ENCODE results near the gene CORO6.
"Not testable (repeated sequence)": the region's sequence is repeated elsewhere in the genome, so short reads cannot be mapped to it uniquely, and the experiment has no call there.

CORO6 gene

DNA sequence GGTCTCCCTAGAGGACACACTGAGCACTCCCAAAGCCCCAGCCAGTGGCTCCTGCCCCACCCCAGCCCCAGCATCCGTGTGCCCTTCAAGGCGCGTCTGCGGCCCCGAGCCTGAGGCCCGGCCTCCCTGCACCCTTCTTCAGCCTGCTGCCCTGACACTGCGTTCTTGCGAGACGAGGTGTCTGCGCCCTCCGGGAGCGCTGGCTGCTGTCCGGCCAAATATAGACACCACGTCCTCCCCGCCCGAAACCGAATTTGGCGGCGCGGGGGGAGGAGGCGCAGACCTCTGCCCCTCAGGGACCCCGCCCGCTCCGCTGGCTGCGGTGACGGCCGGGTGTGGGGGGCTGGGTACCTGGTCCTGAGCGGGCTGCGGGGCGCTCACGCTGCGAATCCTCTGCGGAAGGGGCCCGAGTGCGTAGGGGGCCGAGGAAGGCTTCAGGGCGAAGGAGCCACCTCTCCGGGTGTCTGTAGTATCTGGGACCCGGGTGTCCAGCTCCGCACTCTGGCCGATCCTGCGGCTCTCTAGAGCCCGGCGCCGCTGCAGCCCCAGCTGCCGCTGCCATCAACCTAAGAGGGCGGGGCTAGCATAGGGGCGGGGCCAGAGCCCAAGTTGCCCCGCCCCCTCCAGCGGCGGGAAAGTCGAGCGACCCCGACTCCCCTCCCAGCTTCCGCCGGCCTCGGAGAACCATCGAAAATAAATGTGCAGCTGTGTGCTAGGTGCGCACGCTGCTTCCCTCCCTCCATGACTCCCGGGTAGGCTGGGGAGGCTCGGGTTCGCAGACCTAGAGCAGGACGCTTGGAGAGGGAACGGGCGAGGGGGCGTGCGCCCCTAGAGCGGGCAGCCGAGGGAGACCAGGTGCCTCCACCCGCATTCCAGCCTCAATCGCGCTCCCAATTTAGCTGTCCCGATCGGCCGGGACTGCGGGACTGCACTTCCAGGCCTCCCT, at the start of gene CORO6:
Gene CORO6 (minus strand): TSS at position 576 of the 946 bp plus-strand sequence. CDS start 1,491 bp downstream, outside the sequence.
- no peak for DNase-seq

DNA sequence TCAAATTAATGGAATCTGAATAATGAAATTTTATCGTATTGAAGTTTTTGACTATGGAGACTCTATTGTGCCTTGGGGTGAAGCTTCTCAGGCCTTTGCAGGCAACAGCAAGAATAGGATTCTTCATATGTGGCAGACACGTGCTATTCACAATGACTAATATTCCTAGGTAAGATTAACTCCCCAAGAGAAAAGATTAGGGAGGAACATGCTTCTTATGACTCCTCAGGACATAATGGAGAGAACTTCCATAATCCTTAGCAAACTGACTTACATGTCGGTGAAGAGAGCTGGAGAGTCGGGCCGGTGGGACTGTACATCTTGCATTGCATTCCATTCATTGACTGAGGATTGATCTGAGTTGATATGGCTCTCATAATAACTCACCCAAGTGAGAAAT, 48.9 kb upstream of the CORO6 start:
- no peak for DNase-seq

DNA sequence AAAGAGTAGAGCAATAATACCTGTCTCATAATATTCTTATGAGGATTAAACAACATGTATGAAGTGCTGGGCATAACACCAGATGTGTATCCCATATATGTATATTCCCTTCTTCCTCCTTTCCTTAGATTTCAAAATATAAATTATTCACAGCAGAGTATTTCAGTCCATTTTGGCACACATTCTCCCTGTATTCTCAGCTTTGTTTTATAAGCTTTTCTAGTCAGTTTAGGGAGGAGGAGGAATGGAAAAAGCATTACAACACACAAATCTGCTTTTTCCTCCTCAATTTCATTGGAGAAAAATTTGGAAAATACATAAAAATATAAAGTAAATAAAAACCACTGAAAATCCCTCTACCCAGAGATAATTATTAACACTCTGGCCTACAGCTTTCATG, 46.6 kb upstream of the CORO6 start:
- no peak for DNase-seq

DNA sequence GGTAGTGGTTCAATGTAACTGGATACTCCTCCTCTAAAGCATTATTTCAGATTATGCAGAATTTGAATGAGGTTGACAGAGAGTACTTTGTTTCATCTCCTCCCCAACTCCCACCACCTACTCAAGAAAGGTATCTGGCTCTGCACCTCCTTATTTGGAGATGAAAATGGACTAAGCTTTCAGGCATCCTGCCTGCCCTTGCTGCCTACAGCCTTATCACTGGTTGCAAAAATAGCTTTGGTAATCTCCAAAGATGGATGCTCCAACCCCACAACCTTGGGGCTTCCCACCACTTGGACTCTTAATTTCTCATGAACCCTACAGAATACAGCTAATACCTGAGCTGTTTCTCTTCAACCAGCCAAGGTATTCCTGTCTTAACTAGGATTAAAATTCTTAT, 45.3 kb upstream of the CORO6 start:
- no peak for DNase-seq

DNA sequence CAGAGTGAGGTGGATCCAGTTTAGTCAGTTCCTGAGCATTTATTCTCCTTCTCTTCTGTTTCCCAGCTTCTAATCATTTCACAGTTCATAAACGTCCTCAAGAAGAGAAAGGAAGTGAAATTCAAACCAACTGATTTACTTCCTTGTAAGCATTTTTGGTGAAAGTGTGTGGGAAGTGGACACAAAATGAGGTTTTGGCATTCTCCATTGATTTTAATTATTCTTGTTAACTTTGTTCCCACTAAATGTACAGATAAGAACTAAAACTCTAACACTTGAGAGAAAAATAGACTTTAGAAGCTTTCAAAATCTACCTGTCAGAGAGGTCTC, 42.7 kb upstream of the CORO6 start:
- no peak for DNase-seq

DNA sequence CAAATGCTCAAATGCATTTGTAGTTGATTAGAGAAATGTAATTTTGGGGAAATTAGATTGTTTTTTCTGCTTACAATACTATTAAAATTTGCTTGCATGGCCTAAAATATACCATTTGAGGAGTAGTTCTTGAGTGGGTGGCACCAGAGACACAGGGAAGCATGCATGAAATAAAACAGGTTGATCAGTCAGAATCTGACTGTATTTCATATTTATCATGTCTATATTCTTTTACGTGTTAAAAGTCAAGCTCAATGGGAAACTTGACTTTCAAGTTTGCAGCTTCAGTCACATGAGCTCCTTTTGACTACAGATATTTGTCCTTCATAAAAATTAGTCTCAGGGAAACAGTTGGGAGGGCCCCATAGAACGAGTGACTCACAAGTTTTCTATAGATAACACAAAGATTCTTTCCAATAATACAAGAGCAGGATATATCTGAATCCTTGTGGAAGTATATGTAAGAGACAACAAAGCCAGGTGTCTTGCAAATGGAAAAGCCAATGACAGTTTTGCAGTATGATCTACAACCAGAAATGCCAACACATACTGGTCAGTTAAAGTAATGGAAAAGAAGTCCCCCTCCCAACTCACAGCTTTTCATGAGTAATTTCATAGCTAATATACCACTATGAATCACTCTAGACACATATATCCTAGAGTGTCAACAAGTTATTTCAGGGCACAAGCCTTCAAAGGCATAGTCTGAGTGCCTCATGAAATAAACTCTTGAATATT, 42.2 kb upstream of the CORO6 start:
- DNase-seq = no peak

DNA sequence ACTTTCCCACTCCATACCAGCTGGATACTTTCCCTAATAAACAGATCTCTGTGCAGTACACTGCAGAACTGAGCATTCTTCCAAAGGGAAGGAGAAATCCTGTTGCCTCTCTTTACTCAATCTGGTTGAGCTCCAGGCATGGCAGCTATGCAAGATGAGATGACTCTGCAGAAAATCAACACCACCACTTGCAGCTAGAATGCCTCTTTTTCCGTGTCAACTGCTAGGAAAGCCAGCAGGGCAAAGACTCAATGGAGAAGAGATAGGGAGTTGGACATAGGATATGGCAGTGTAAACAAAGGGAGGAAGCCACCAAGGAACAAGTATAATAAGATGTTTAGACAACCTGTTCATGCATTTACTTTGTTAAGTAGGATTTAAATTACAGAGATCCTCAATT, 40.4 kb upstream of the CORO6 start:
- no peak for DNase-seq

DNA sequence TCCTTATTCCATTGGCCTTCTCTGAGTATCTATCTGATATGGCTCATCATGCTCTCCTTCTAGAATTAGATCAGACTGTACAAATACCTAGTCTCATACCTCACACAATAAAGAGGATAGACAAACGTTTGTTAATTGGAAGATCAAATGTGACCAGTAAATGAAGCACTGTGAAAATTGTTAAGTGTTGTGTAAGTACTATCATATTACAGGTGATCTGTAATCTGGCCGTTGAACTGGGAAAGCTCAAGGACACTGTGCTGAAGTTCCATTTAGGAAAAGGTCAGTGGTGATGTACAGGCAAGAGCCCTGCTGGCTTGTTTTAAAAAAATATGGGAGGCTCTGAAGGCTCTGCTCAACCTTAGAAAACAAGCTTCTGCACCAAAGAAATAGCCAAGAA, 38.5 kb upstream of the CORO6 start:
- no peak for DNase-seq

DNA sequence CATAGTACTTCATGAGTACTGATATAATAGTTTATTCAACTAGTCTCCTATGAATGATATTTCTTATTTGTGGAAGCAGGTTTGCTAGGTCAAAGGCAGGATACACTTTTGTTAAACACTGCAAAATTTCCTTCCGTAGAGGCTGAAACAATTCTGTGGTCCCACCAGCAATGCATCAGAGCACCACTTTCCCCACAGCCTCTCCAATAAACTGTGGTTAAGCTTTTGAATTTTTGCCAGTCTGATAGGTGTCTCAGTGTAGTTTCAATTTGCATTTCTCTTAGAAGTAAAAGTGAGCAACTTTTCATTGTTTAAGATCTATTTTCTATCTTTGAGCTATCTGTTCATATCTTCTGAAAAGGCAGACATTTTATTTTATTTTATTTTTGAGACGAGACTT, 36.4 kb upstream of the CORO6 start:
- no peak for DNase-seq

DNA sequence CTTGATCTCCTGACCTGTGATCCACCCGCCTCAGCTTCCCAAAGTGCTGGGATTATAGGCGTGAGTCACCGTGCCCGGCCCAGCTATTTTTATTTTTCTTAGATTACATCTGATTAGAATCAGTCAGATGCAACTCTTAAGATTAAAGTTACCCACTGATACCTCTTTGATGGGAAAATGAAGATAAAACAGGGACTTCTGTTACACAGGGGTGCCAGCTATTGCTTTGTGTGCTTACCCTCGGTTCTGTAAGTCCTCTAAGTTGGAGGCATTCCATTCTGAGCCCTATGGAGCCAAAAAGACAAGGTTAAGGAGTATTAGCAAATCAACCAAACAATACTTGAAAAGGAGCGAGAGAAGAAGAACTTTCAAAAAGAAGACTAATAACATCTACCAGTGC, 32.6 kb upstream of the CORO6 start:
- DNase-seq = no peak

DNA sequence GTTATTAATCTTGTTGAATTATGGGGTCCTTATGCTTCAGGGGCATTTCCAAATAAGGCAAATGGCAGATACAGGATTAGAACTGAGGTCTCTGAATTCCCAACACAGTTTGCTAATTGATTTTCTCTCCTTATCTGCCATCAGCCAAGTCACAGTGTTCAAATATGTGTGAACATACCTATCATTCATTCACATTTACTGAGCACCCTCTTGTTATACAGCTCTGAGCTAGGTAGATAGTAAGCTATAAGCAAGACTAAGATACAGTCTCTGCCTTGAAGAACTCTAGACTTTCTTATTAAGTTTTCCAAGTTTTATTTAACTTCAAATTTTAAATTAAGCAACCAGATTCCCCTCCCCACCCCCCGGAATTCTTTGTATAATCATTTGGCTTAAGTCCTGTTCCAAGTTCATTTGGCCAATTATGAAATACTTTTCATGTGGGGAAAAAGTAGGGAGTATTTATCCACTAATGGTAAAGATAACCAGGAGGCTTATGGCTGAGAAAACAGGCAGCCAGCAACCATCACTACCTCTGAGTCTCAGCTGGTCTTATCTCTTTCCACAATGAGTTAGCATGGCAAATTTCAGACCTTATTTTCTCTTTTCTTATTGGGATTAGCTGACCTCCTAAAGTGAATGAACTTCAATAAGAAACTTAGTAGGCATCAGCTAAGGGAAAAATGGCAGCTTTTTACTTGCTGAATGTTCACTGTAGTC, 31.4 kb upstream of the CORO6 start:
- no peak for DNase-seq

DNA sequence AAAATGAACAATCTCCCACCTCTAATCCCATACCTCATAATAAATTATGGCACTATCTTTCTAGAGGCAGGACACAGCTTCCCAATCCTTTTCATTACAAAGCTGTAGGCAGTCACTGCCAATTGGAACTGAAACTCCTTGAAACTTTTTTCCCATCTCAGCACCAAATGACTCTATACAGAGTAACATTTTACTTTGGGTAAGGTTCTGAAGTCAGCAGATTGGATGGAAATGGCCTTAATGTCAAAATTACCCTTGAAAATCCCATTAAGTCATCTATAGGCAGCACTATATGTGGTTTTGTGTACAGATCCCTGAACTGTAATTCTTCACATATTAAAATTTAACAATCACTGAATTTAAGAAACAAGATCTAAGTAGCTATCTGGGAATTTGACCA, 30.3 kb upstream of the CORO6 start:
- no peak for DNase-seq

DNA sequence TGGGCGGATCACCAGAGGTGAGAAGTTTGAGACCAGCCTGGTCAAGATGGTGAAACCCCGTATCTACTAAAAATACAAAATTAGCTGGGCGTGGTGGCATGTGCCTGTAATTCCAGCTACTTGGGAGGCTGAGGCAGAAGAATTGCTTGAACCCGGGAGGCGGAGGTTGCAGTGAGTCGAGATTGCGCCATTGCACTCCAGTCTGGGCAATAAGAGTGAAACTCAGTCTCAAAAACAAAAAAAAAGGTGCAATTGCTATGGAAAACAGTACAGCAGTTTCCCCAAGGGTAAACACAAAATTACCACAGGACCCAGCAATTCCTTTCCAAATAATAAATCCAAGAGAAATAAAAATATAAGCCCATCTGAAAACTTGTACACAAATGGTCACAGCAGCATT, 29.2 kb upstream of the CORO6 start:
- DNase-seq = not testable (repeated sequence)

DNA sequence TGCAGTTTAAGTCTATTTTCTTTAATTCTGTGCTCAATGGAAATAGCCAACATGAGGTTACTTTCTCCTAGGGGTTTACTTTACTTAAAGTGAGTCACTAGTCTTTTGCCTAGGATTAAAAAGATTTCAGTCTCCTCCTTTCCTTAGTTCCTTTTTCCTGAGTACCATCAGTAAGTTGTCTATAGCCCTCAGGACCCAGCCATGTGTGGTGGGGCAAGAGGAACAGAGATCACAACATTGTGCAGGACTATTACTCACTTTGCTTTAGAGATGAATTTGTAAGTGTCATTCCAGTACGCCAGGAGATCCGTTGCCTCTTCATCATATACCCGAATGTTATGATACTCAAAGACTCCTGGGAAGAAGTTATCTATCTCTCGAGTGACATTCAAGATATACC, 27.7 kb upstream of the CORO6 start:
- DNase-seq = no peak

DNA sequence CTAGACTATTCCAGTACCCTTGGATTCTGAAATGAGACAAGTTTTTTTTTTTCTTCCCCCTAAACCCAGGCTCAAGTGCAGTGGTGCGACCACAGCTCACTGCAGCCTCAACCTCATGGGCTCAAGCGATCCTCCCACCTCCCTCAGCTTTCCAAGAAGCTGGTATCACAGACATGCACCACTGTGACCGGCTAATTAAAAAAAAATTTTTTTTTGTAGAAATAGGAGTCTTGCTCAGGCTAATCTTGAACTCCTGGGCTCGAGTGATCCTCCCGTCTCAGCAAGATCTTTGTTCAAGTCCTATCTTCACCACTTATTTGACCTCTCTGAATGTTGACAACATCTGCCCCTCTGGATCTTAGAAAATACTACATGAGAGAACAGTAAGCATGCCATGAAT, 26.6 kb upstream of the CORO6 start:
- DNase-seq = no peak

DNA sequence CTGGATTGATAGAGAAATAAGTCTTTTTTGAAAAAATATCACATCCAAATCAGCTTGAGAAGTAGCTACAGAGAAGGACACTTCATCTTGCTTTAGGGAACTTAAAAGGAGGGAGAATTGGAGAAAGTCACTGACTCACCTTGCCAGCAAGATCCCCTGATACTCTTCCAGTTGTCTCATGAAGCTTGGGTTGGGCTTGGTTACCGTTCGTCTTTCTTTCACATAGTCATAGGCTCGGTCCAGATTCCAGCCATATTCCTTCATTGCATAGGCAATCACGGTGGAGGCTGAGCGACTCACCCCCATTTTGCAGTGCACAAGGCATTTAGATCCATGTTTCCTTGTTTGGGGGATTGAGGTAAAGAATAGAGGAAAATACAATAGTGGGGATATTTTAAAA, 25.3 kb upstream of the CORO6 start:
- no peak for DNase-seq

DNA sequence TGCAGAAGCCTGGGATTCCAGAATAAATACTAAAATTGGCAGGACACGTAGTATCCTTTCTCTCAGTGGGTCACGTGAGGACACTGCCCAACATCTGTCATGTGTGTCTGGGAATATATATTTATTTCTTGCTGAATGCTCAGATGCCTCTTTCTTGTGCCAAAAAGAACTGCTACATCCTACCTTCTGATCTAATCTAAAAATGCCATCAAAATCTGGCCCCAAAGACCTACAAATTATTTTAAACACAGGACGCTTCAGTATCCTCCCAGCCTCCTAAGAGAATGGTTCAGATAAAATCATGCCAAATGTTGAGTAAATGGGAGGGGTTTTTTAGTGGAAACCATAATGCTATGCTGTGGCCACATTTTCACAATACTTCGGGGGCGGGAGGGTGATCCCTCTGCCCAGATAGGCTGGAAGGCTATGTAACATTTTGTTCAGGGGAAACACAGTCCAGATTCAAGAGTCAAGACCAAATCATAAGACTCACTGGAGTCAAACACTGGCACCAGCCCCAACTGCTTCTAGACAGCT, 22.9 kb upstream of the CORO6 start:
- DNase-seq = no peak

DNA sequence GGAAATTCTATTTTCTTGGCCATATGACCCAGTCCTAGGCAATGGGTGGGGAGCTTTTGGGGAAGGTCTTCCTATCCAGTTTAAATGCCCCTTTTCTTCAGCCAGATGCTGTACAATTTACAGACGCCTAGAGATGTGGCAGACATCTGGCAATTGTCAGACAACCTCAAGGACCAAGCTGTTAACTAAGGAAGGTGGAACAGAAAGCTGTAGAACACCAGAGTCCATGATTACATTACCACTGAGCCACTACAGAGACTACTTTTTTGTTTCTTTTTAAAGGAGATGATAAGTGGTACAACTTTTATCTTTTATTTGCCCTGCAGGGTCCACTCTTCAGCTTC, 21.1 kb upstream of the CORO6 start:
- no peak for DNase-seq

DNA sequence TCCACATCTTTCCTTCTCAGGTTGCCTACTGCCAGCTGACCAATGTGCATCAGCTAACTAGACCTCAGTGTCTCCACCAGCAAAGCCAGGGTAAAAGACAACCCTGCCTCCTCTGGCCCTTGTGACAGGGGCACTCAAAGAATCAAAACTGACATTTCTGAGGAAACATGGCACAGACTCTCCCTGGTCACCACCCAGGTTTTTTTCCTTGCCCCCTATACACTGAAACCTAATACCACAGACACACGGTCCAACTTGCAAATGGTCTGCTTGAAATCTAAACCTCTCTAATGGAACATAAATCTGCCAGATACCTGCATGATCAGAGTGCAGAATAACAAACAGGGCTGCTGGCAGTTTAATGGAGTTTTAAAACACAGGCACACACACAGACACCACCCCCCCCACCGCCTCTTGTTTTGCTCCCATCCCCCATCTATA, 19.5 kb upstream of the CORO6 start:
- DNase-seq = no peak

DNA sequence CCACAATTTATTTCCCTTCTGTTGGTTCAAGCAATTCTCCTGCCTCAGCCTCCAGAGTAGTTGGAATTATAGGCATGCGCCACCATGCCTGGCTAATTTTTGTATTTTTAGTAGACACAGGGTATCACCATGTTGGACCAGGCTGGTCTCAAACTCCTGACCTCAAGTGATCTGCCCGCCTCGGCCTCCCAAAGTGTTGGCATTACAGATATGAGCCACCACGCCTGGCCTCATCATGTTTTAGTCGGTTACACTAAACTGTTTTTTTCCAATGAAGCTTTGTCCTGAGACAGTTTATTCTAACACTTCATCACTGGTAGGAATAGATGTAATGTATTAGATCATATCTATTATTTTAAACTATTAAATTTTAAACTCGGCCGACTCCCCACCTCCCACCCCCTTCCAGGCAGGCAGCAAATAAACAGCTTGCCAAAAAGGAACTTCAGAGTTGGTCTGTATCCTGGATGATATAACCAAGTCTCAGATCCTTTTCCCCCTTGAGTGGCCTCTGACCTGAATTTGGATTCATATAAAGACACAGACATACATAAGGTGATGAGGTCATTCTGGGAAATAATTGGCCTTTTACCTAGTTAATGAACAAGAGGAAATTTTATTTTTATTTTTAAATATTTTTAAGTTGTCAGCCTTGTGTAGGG, 18.4 kb upstream of the CORO6 start:
- no peak for DNase-seq

DNA sequence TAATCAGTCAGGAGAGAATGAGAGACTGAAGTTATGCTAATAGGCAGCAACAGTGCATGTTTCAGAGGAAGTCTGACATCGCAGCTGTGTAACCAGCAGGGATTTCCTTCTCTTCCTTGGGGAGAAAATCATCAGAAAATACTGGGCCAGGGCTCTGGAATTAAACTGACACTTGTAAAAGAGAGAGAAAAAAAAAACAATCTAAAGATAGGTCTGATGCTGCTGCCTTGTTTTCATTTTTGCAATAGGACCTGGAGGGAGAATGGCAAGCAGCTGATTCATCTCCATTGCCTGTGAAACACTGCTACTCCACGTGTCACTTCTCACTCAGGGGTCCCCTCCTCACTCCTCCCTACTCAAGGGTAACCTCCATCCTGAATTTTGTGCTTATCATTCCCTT, 17.7 kb upstream of the CORO6 start:
- DNase-seq = no peak

DNA sequence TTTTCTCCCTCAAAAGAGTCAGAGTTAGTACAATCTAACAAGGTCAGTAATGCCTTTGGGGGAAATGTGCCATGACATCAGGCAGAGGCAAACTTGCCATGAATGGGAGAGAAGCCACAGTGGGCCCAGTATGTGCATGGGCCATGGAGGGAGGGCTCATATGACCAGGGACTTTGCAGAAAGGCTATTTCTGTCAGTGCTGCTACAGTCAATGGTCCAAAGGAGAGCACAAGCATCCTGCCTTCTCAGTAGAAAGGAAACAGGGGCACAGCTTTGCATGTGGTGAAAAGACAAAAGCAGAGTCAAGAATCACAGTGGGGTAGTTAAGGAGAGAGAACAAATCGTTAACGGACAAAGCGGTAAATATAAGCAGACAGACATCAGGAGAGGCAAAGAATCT, 11.2 kb upstream of the CORO6 start:
- DNase-seq = no peak

DNA sequence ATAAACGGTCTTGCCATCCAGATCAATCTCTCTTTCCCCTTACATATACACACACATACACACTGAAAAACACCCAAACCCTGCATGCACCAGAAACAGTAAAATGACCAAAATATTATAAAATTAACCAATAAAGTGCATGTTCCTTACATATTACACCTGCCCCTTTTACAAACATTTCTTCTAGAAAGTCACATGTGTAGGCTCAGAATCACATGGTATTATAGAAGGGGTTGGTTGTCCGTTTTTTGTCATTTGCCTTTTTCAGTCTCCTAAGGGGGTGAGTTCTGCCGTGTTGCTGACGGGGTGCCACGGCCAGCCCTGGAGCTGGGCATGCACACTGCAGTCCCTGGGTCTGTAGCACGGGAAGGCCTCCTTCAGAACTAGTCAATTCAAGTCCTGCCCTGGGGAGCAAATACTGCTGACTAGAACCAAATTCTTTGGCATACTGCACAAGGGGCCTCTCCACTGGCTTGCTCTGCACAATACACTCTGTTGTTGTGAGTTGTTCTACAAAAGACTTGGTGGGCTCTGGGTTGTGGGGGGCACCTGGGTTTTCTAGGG, 8.0 kb upstream of the CORO6 start:
- DNase-seq = no peak
